IMR-90 (cell line): ENCODE data around the gene PRR22. TPM values are rescaled to one million over a fixed set of nuclear protein-coding genes. Genes with fewer than 3 reads are reported as not detected.

Experiments used
- ATAC-seq: fragments of 200-7000 bp; cut with Tn5 transposase; 2 replicates; pipeline ENCODE4 v1.9.1; 2020; ENCODE audit warnings: low read depth, mild to moderate bottlenecking, moderate library complexity
- BruUV-seq: library from RNA; stranded (reverse); fragments of 400-500 nt; replicated peaks from 2 replicates; lab custom pipeline; 2021; lab: Mats Ljungman, UMichigan
- CTCF ChIA-PET: fragments of 300-600 bp; formaldehyde crosslinking; extraction: SDS; loops from one replicate; lab custom pipeline; 2021; ENCODE audit warnings: antibody characterized with exemption; lab: Yijun Ruan, JAX
- POLR2A ChIA-PET: fragments of 300-600 bp; sonication (Branson Sonifier 250); formaldehyde crosslinking; loops from one replicate; lab custom pipeline; 2022; ENCODE audit warnings: antibody characterized with exemption; ENCODE audit not compliant: unreplicated experiment; lab: Charles Lee
- DNase-seq: peaks from one replicate; pipeline ENCODE4 v3.0.0; 2013
- H2AFZ ChIP-seq: replicated peaks from 2 replicates; pipeline ENCODE3; 2013; ENCODE audit warnings: low read length, mild to moderate bottlenecking; ENCODE audit not compliant: poor library complexity
- H2AK5ac ChIP-seq: 2 replicates; pipeline ENCODE4 v1.6.1; 2013; ENCODE audit warnings: low read depth, low read length, inconsistent platforms
- H2AK9ac ChIP-seq: replicated peaks from 2 replicates; pipeline ENCODE3; 2013; ENCODE audit warnings: mild to moderate bottlenecking, low read depth, low read length, moderate library complexity; ENCODE audit not compliant: poor library complexity
- H2BK120ac ChIP-seq: 2 replicates; pipeline ENCODE4 v1.6.1; 2013; ENCODE audit warnings: low read depth, low read length, inconsistent platforms
- H2BK15ac ChIP-seq: 3 replicates; pipeline ENCODE4 v1.6.1; 2013; ENCODE audit warnings: low read depth, low read length, inconsistent platforms
- H2BK20ac ChIP-seq: 2 replicates; pipeline ENCODE4 v1.6.1; 2013; ENCODE audit warnings: low read depth, mild to moderate bottlenecking, inconsistent platforms, low read length, moderate library complexity
- H2BK5ac ChIP-seq: 2 replicates; pipeline ENCODE4 v1.6.1; 2013; ENCODE audit warnings: mild to moderate bottlenecking, low read depth, low read length, inconsistent platforms; ENCODE audit not compliant: poor library complexity, severe bottlenecking
- H3K14ac ChIP-seq: replicated peaks from 2 replicates; pipeline ENCODE4 v1.6.1; 2013; ENCODE audit warnings: low read depth, low read length, inconsistent platforms
- H3K18ac ChIP-seq: 2 replicates; pipeline ENCODE4 v1.6.1; 2013; ENCODE audit warnings: low read depth, low read length, control low read depth
- H3K23ac ChIP-seq: 2 replicates; pipeline ENCODE4 v1.6.1; 2013; ENCODE audit warnings: low read depth, low read length, inconsistent platforms
- H3K27ac ChIP-seq: 2 replicates; pipeline ENCODE4 v1.5.1; 2013; ENCODE audit warnings: mild to moderate bottlenecking, control low read depth, low read length; ENCODE audit not compliant: insufficient read depth
- H3K27me3 ChIP-seq: 2 replicates; pipeline ENCODE4 v1.6.1; 2013; ENCODE audit warnings: low read length; ENCODE audit not compliant: control insufficient read depth, insufficient read depth
- H3K36me3 ChIP-seq: 2 replicates; pipeline ENCODE4 v1.6.1; 2013; ENCODE audit warnings: low read length, mixed read lengths; ENCODE audit not compliant: control insufficient read depth, insufficient read depth
- H3K4ac ChIP-seq: 2 replicates; pipeline ENCODE4 v1.6.1; 2013; ENCODE audit warnings: low read depth, low read length, inconsistent platforms
- H3K4me1 ChIP-seq: 2 replicates; pipeline ENCODE4 v1.6.1; 2013; ENCODE audit warnings: low read length, mixed read lengths; ENCODE audit not compliant: control insufficient read depth, insufficient read depth
- H3K4me2 ChIP-seq: 2 replicates; pipeline ENCODE4 v1.6.1; 2013; ENCODE audit warnings: low read depth, mild to moderate bottlenecking, control low read depth, low read length, moderate library complexity
- H3K4me3 ChIP-seq: 2 replicates; pipeline ENCODE4 v1.5.1; 2013; ENCODE audit warnings: low read depth, mild to moderate bottlenecking, control low read depth, low read length, moderate library complexity; ENCODE audit not compliant: insufficient read depth
- H3K56ac ChIP-seq: 2 replicates; pipeline ENCODE4 v1.6.1; 2013; ENCODE audit warnings: low read length, inconsistent platforms; ENCODE audit not compliant: insufficient read depth; ENCODE audit errors: extremely low read depth
- H3K79me1 ChIP-seq, 2 experiments: 2 replicates each; pipeline ENCODE4 v1.6.1; 2013; ENCODE audit warnings: low read length in 2 of 2, inconsistent platforms in 1 of 2, low read depth in 1 of 2
- H3K9ac ChIP-seq: 2 replicates; pipeline ENCODE4 v1.6.1; 2013; ENCODE audit warnings: low read depth, low read length, control low read depth
- H3K9me1 ChIP-seq: 2 replicates; pipeline ENCODE4 v1.6.1; 2013; ENCODE audit warnings: low read length, inconsistent platforms; ENCODE audit not compliant: insufficient read depth
- H3K9me3 ChIP-seq: 2 replicates; pipeline ENCODE4 v1.6.1; 2013; ENCODE audit warnings: low read length; ENCODE audit not compliant: control insufficient read depth, insufficient read depth
- H4K20me1 ChIP-seq: 2 replicates; pipeline ENCODE4 v1.6.1; 2013; ENCODE audit warnings: low read length, inconsistent platforms; ENCODE audit not compliant: insufficient read depth
- H4K5ac ChIP-seq: 2 replicates; pipeline ENCODE4 v1.6.1; 2013; ENCODE audit warnings: mild to moderate bottlenecking, low read depth, low read length, control low read depth
- H4K8ac ChIP-seq, 2 experiments: 2 replicates each; pipeline ENCODE4 v1.6.1; 2013; ENCODE audit warnings: low read depth in 2 of 2, low read length in 2 of 2, control low read depth in 1 of 2, inconsistent platforms in 1 of 2
- H4K91ac ChIP-seq: 2 replicates; pipeline ENCODE4 v1.6.1; 2013; ENCODE audit warnings: low read depth, low read length, inconsistent platforms; ENCODE audit not compliant: insufficient read depth
- BHLHE40 ChIP-seq: fragments of 150-350 bp; IDR thresholded peaks from 2 replicates; pipeline ENCODE4 v1.6.1; 2016; ENCODE audit warnings: mild to moderate bottlenecking, low read depth, low read length
- CEBPB ChIP-seq: IDR thresholded peaks from 2 replicates; pipeline ENCODE4 v1.6.1; 2012; ENCODE audit warnings: low read depth, low read length, improper control_type of control experiment
- CHD1 ChIP-seq: IDR thresholded peaks from 2 replicates; pipeline ENCODE4 v1.6.1; 2012; ENCODE audit warnings: low read depth, low read length, improper control_type of control experiment
- CTCF ChIP-seq: conservative IDR thresholded peaks from 2 replicates; pipeline ENCODE4 v1.5.1; 2012; ENCODE audit warnings: mild to moderate bottlenecking, low read depth, low read length, improper control_type of control experiment
- ELK1 ChIP-seq: fragments of 150-350 bp; IDR thresholded peaks from 2 replicates; pipeline ENCODE4 v1.6.1; 2016; ENCODE audit warnings: low read depth, mild to moderate bottlenecking, low read length, moderate library complexity, borderline replicate concordance
- FOS ChIP-seq: fragments of 150-350 bp; IDR thresholded peaks from 2 replicates; pipeline ENCODE4 v1.6.1; 2016; ENCODE audit warnings: low read depth, low read length
- MAFK ChIP-seq: IDR thresholded peaks from 2 replicates; pipeline ENCODE4 v1.6.1; 2012; ENCODE audit warnings: low read depth, low read length, improper control_type of control experiment
- MAZ ChIP-seq: IDR thresholded peaks from 2 replicates; pipeline ENCODE4 v1.6.1; 2012; ENCODE audit warnings: low read depth, mild to moderate bottlenecking, low read length, improper control_type of control experiment, moderate library complexity, borderline replicate concordance
- MXI1 ChIP-seq: IDR thresholded peaks from 2 replicates; pipeline ENCODE4 v1.6.1; 2012; ENCODE audit warnings: low read depth, mild to moderate bottlenecking, low read length, moderate library complexity, borderline replicate concordance
- NFE2L2 ChIP-seq: fragments of 150-350 bp; IDR thresholded peaks from 2 replicates; pipeline ENCODE4 v1.6.1; 2016; ENCODE audit warnings: low read depth, mild to moderate bottlenecking, low read length
- POLR2A ChIP-seq: IDR thresholded peaks from 2 replicates; pipeline ENCODE4 v1.6.1; 2012; ENCODE audit warnings: mild to moderate bottlenecking, low read depth, low read length
- RAD21 ChIP-seq: IDR thresholded peaks from 2 replicates; pipeline ENCODE4 v1.6.1; 2012; ENCODE audit warnings: low read length, improper control_type of control experiment
- RCOR1 ChIP-seq: IDR thresholded peaks from 2 replicates; pipeline ENCODE4 v1.6.1; 2012; ENCODE audit warnings: mild to moderate bottlenecking, low read length, improper control_type of control experiment; ENCODE audit not compliant: insufficient replicate concordance
- RFX5 ChIP-seq: IDR thresholded peaks from 2 replicates; pipeline ENCODE4 v1.8.0; 2012; ENCODE audit warnings: low read depth, mild to moderate bottlenecking, low read length, moderate library complexity
- SMC3 ChIP-seq: fragments of 150-350 bp; IDR thresholded peaks from 2 replicates; pipeline ENCODE4 v1.6.1; 2016; ENCODE audit warnings: low read depth, mild to moderate bottlenecking, antibody characterized with exemption, low read length, moderate library complexity
- USF2 ChIP-seq: fragments of 150-350 bp; IDR thresholded peaks from 2 replicates; pipeline ENCODE4 v1.6.1; 2017; ENCODE audit warnings: mild to moderate bottlenecking, antibody characterized with exemption, low read length, low read depth
- WGBS, 2 experiments: methylation state at CpG; one replicate each; pipeline versions ENCODE4 v1.1.5 to v1.1.7; 2013; ENCODE audit warnings: missing lambda C conversion rate in 2 of 2; ENCODE audit not compliant: insufficient read length in 1 of 2; ENCODE audit errors: extremely low coverage in 2 of 2; 5-methylcytosine and 5-hydroxymethylcytosine counted together
- dilution Hi-C: fragments of 300-500 bp; cut with HindIII; formaldehyde crosslinking; loops from one replicate; pipeline ENCODE4 v1.14.3; 2018; ENCODE audit warnings: low sequenced_read_pairs; ENCODE audit not compliant: unreplicated experiment
- in situ Hi-C: fragments of 300-500 bp; cut with MboI; formaldehyde crosslinking; loops from 3 replicates; pipeline ENCODE4 v1.14.3; 2019; ENCODE audit warnings: low sequenced_read_pairs, inconsistent platforms, mixed read lengths
- intact Hi-C: fragments of 100-400 bp; cut with micrococcal nuclease; formaldehyde crosslinking; loops from 2 replicates; pipeline ENCODE4 v1.10.0; 2022
- polyA plus RNA-seq, 3 experiments: library from polyadenylated mRNA; depleted of rRNA; stranded (reverse); fragments of >200 nt; gene quantifications; 2 replicates each; pipeline ENCODE4 v1.2.3, GENCODE V29; 2012; ENCODE audit warnings: low replicate concordance in 1 of 3
- total RNA-seq: library from RNA; depleted of rRNA; stranded (reverse); fragments of >200 nt; gene quantifications from 2 replicates; pipeline ENCODE4 v1.2.3, GENCODE V29; 2012

PRR22 gene
- total and polyA plus RNA-seq, 2 of the 4 experiments (the other 2 are of a cell fraction), result 0.92 TPM; not detected in 1

GRCh38 chr19:5798244-5798643, 13.7 kb upstream of the PRR22 start:
- dilution Hi-C loops (no loop called here), intact Hi-C loops (loop anchor here (10.0 kb wide), 1 partner anchor 657 kb away; the partner anchor contains the start of gene SLC25A23), in situ Hi-C loops (no loop called here)
- no peak overlapping the region for H3K18ac ChIP-seq
- H3K36me3 ChIP-seq, result no peaks in the 10 kb centered on the region
- no peak overlapping the region for H3K9ac ChIP-seq
- no peak overlapping the region for H3K23ac ChIP-seq
- POLR2A ChIA-PET, result no interaction called here
- H3K4me2 ChIP-seq, result no peak overlapping the region
- H3K27ac ChIP-seq, result no peak overlapping the region
- CTCF ChIA-PET, result no interaction called here
- H2BK20ac ChIP-seq, result no peak overlapping the region
- no peak overlapping the region for H2AK5ac ChIP-seq
- no peak overlapping the region for H2AK9ac ChIP-seq
- H2BK120ac ChIP-seq, result no peak overlapping the region
- H2BK5ac ChIP-seq, result no peak overlapping the region
- H3K4me1 ChIP-seq, result no peaks in the 10 kb centered on the region; the same call in 1 of the 2 replicates
- no peak overlapping the region for H3K56ac ChIP-seq
- no CpG with 5 or more reads among the region's 8 CpGs for WGBS, 2 experiments
- no peak for DNase-seq
- no TSS peak for BruUV-seq
- no peak overlapping the region for H3K4me3 ChIP-seq
- H3K9me1 ChIP-seq, result no peaks in the 10 kb centered on the region
- H3K14ac ChIP-seq, result no peak overlapping the region
- no peak overlapping the region for H4K91ac ChIP-seq
- TF ChIP-seq MAFK (no peak), CEBPB (no peak), BHLHE40 (no peak), CTCF (no peak), RFX5 (no peak), RAD21 (no peak), MXI1 (no peak), RCOR1 (no peak), ELK1 (no peak), NFE2L2 (no peak), SMC3 (no peak), MAZ (no peak), USF2 (no peak), POLR2A (no peak), CHD1 (no peak), FOS (no peak)
- H3K4ac ChIP-seq, result no peak overlapping the region
- no peak for ATAC-seq
- H3K79me1 ChIP-seq, result no peaks in the 10 kb centered on the region
- no peak overlapping the region for H2AFZ ChIP-seq
- H4K5ac ChIP-seq, result no peak overlapping the region
- no peak overlapping the region for H2BK15ac ChIP-seq
- H4K20me1 ChIP-seq, result no peaks in the 10 kb centered on the region
- no peak overlapping the region for H4K8ac ChIP-seq
- no peaks in the 10 kb centered on the region for H3K9me3 ChIP-seq
- peaks cover 20% of the 10 kb centered on the region; the same call in 1 of the 2 replicates for H3K27me3 ChIP-seq
